ENCODE results near the gene DENND1C. TPM values are rescaled to one million over a fixed set of nuclear protein-coding genes. Genes with fewer than 3 reads are reported as not detected.

DENND1C gene
- total and polyA plus RNA-seq, 8 donors, result 0.51 to 3.2 (median 1.7) TPM

- H3K27ac ChIP-seq, result peak overlapping the region; percentile 59 to 89 (median 76)
- ATAC-seq (peak; percentile 89 to 93 (median 92)), DNase-seq (peak; percentile 92 to 99 (median 98)), FAIRE-seq (no peak)
- no peaks in the 10 kb centered on the region for H3K27me3 ChIP-seq
- no peaks in the 10 kb centered on the region for H3K9me3 ChIP-seq
- peaks cover 0 to 9% (median 0%) of the 10 kb centered on the region in 3 donors for H3K4me1 ChIP-seq
- intact Hi-C loops (cut with DNase I), result loop anchor here in 1 of 3 donors (5.0 to 10.0 kb wide), 2 partner anchors 116 to 349 kb away; no protein-coding TSS in a partner anchor
- H3K36me3 ChIP-seq, result no peaks in the 10 kb centered on the region
- WGBS, 2 donors, result 1 to 3% methylated on average over 22 to 26 of the region's 26 CpGs
- peak overlapping the region; percentile 57 to 77 (median 62) for H3K4me3 ChIP-seq
- TF ChIP-seq, protein P1, sequence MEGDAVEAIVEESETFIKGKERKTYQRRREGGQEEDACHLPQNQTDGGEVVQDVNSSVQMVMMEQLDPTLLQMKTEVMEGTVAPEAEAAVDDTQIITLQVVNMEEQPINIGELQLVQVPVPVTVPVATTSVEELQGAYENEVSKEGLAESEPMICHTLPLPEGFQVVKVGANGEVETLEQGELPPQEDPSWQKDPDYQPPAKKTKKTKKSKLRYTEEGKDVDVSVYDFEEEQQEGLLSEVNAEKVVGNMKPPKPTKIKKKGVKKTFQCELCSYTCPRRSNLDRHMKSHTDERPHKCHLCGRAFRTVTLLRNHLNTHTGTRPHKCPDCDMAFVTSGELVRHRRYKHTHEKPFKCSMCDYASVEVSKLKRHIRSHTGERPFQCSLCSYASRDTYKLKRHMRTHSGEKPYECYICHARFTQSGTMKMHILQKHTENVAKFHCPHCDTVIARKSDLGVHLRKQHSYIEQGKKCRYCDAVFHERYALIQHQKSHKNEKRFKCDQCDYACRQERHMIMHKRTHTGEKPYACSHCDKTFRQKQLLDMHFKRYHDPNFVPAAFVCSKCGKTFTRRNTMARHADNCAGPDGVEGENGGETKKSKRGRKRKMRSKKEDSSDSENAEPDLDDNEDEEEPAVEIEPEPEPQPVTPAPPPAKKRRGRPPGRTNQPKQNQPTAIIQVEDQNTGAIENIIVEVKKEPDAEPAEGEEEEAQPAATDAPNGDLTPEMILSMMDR (IDR thresholded peaks at IDR 0.05), result no peak
Measured at GRCh38 chr19:6516018-6516658, 34.6 kb upstream of the DENND1C start.

DNA sequence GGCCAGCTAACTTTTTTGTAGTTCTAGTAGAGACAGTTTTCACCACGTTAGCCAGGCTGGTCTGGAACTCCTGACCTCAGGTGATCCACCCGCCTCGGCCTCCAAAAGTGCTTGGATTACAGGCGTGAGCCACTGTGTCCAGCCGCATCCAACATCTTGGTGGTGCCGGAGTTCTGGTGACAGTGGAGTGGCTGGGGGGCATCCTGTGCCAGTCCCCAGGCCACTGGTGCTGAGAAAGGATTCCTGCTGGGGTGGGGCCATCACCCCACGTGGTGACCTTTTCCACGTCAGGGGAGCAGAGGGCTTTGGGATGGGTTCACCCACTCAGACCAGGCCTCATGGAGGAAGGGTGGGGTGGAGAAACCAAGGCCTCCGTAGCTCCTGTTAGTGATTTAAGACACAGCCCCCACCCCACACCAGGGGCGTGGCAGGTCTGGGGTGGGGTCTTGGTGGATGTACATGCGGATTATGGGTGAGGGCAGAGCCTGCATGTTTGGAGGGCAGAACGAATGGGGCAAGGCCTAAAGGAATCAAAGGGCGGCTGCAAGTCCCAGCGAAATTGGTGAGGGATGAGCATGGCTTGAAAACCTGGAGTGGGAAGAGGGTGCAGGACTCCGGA lies 33.4 kb upstream of the DENND1C start:
- no peak for ATAC-seq
- TF ChIP-seq, protein P1 (IDR thresholded peaks at IDR 0.05), result no peak
- intact Hi-C loops (cut with DNase I), result loop anchor here in 1 of 3 donors (5.0 to 10.0 kb wide), 2 partner anchors 117 to 350 kb away; no protein-coding TSS in a partner anchor

DNA sequence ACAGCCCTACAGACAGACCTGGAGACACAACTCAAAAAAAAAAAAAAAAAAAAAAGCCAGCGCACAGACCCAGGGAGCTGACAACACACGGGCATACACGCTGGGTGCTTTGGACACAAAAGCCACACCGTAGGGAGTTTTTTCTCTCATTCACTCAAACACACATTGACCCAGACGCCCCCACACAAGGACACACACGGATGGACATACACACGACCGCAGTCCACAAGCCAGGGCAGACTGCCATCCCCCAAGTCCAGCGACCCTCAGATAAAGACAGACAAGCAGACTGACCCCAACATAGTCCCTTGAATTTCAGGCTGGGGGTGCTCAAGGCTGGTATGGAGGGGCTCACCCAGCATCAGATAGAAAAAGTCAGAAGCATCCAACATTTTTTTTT lies 32.5 kb upstream of the DENND1C start:
- H3K27me3 ChIP-seq, result no peaks in the 10 kb centered on the region
- no peaks in the 10 kb centered on the region for H3K36me3 ChIP-seq
- H3K27ac ChIP-seq, result no peak overlapping the region
- WGBS, 2 donors, result 71 to 86% methylated on average over 8 to 9 of the region's 9 CpGs
- H3K9me3 ChIP-seq, result no peaks in the 10 kb centered on the region
- no peak overlapping the region for H3K4me3 ChIP-seq
- FAIRE-seq (no peak), ATAC-seq (no peak), DNase-seq (no peak)
- intact Hi-C loops (cut with DNase I), result loop anchor here in 1 of 3 donors (10.0 kb wide), 1 partner anchor 351 kb away; no protein-coding TSS in a partner anchor
- TF ChIP-seq, protein P1 (IDR thresholded peaks at IDR 0.05), result no peak
- H3K4me1 ChIP-seq, result peaks cover 0 to 3% (median 2%) of the 10 kb centered on the region in 3 donors

More for the DNA sequence above, 33.4 kb upstream of the DENND1C start:
- WGBS, 2 donors, result 87 to 89% methylated on average over 15 of the region's 15 CpGs
- no peak for FAIRE-seq
- H3K4me1 ChIP-seq, result peaks cover 0 to 9% (median 0%) of the 10 kb centered on the region in 3 donors
- peak in 1 of 6 donors; percentile 56 for DNase-seq
- H3K9me3 ChIP-seq, result no peaks in the 10 kb centered on the region
- no peak overlapping the region for H3K4me3 ChIP-seq
- no peaks in the 10 kb centered on the region for H3K27me3 ChIP-seq
- no peaks in the 10 kb centered on the region for H3K36me3 ChIP-seq
- H3K27ac ChIP-seq, result no peak overlapping the region

DNA sequence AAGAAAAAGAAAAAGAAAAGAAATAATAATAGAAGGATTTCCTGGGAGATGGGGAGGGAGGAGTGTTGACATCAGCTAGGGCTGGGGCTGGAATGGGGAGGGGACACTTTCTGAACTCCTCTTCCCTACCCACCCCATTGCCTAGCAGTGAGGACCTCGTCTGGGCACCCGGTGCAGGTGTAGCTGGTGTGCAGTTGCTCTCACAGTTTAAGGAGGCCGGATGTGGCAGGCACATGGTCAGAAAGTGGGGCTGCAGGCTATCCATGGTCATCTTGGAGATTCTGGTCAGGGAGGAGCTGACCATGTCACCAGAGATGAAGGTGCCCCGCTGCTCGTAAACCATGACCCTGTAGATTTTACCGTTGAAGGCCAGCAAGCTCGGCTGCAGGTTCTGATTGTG lies 29.0 kb upstream of the DENND1C start:
- Histone ChIP-seq H3K36me3 (no peaks in the 10 kb centered on the region), H3K4me3 (no peak overlapping the region), H3K27me3 (no peaks in the 10 kb centered on the region), H3K4me1 (peaks cover 0 to 10% (median 0%) of the 10 kb centered on the region in 3 donors), H3K27ac (no peak overlapping the region), H3K9me3 (no peaks in the 10 kb centered on the region)
- ATAC-seq (no peak), DNase-seq (no peak), FAIRE-seq (no peak)
- TF ChIP-seq, protein P1 (IDR thresholded peaks at IDR 0.05), result no peak
- 79 to 84% methylated on average over 7 of the region's 7 CpGs for WGBS, 2 donors
- intact Hi-C loops (cut with DNase I), result loop anchor here in 1 of 3 donors (10.0 kb wide), 1 partner anchor 354 kb away; no protein-coding TSS in a partner anchor
